ENCODE results near the gene SLC35G4.
A peak's percentile ranks its signal among the peaks of the same experiment; 100 is the strongest.

Gene SLC35G4

DNA sequence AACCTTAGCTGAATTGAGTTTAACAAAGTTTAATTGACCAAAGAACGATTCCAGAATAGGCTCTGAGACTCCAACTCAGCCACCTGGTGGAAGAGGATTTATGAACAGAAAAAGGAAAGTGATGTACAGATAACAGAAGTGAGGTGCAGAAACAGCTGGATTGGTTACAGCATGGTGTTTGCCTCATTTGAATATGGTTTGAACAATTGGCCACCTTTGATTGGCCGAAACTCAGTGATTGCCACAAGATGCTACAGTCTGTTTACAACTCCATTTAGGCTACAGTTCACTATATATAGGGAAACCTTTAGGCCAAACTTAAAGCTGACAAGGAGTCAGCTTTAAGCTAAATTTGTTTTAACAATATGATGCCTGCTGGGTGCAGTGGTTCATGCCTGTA, 28.1 kb upstream of the SLC35G4 start:
- TF ChIP-seq, protein P1, sequence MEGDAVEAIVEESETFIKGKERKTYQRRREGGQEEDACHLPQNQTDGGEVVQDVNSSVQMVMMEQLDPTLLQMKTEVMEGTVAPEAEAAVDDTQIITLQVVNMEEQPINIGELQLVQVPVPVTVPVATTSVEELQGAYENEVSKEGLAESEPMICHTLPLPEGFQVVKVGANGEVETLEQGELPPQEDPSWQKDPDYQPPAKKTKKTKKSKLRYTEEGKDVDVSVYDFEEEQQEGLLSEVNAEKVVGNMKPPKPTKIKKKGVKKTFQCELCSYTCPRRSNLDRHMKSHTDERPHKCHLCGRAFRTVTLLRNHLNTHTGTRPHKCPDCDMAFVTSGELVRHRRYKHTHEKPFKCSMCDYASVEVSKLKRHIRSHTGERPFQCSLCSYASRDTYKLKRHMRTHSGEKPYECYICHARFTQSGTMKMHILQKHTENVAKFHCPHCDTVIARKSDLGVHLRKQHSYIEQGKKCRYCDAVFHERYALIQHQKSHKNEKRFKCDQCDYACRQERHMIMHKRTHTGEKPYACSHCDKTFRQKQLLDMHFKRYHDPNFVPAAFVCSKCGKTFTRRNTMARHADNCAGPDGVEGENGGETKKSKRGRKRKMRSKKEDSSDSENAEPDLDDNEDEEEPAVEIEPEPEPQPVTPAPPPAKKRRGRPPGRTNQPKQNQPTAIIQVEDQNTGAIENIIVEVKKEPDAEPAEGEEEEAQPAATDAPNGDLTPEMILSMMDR (IDR thresholded peaks at IDR 0.05; ENCODE audit: insufficient read depth, low read depth, low read length, missing control alignments), result no peak
- DNase-seq (ENCODE audit: low read depth), result peak; percentile 56
- no peak overlapping the region for H3K4me3 ChIP-seq (ENCODE audit: low read depth, low read length)

- TF ChIP-seq, protein P1 (IDR thresholded peaks at IDR 0.05; ENCODE audit: insufficient read depth, low read depth, low read length, missing control alignments), result no peak
- no peak overlapping the region for H3K4me3 ChIP-seq (ENCODE audit: low read depth, low read length)
- DNase-seq (ENCODE audit: low read depth), result no peak
These were observed 23.8 kb upstream of the SLC35G4 start for GRCh38 chr18:11585596-11585995.

DNA sequence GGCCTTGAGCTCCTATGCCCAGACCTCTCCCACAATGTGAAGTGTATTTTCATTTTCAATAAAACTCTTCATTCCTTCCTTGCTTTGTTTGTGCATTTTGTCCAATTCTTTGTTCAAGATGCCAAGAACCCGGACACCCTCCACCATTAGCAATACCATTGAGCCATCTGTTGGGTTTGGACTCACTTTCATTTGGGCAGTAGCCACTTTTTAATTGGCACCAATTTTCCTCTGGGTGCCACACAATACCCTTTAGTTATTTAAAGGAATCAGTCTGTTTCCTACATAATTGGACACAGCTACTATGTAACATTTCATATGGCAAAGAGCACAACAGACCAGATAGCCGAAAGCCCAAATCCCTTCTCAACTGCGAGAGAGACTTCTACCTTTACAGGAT, 22.5 kb upstream of the SLC35G4 start:
- no peak overlapping the region for H3K4me3 ChIP-seq (ENCODE audit: low read depth, low read length)
- TF ChIP-seq, protein P1 (IDR thresholded peaks at IDR 0.05; ENCODE audit: insufficient read depth, low read depth, low read length, missing control alignments), result no peak
- DNase-seq (ENCODE audit: low read depth), result no peak

DNA sequence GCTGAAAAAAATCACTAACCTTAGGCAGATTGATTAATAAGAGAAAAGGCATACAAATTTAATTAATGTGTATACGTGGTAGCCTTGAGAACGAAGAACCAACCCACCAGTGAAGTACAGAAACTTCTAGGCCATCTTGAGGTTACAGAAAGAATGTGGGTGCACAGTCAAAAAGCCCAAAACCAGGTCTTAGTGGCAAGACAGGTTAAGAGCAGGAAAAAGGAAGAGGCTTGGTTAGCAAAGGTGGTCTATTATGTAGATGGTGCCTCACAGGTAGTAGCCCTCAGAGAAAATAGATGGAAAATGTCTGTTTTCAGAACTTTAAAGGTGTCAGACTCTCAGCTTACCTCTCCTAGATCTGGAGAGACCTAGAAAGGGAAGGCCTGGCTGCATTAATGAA, 22.0 kb upstream of the SLC35G4 start:
- TF ChIP-seq, protein P1 (IDR thresholded peaks at IDR 0.05; ENCODE audit: insufficient read depth, low read depth, low read length, missing control alignments), result no peak
- H3K4me3 ChIP-seq (ENCODE audit: low read depth, low read length), result no peak overlapping the region
- no peak for DNase-seq (ENCODE audit: low read depth)

GRCh38 chr18:11587846-11588245, 21.6 kb upstream of the SLC35G4 start:
- TF ChIP-seq, protein P1 (IDR thresholded peaks at IDR 0.05; ENCODE audit: insufficient read depth, low read depth, low read length, missing control alignments), result no peak
- DNase-seq (ENCODE audit: low read depth), result no peak
- H3K4me3 ChIP-seq (ENCODE audit: low read depth, low read length), result no peak overlapping the region

DNA sequence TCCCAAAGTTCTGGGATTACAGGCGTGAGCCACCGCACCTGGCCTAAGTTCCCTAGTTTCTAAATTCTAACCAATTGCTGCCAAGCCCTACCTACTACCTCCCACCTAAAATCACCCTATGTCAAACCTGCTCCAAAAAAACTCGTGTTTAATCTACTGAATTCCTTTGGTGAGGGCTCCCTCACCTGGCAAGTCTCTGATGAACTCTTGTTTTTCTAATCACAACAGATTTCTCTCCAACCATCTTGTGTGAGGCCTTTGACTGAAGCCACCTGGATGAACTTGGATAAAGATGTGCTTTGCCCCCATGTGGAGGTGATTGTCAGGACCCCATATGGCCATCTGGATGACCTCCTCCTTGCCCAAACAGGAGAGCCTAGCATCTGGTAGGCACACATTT, 17.4 kb upstream of the SLC35G4 start:
- DNase-seq (ENCODE audit: low read depth), result no peak
- no peak overlapping the region for H3K4me3 ChIP-seq (ENCODE audit: low read depth, low read length)
- TF ChIP-seq, protein P1 (IDR thresholded peaks at IDR 0.05; ENCODE audit: insufficient read depth, low read depth, low read length, missing control alignments), result peak; percentile 10

DNA sequence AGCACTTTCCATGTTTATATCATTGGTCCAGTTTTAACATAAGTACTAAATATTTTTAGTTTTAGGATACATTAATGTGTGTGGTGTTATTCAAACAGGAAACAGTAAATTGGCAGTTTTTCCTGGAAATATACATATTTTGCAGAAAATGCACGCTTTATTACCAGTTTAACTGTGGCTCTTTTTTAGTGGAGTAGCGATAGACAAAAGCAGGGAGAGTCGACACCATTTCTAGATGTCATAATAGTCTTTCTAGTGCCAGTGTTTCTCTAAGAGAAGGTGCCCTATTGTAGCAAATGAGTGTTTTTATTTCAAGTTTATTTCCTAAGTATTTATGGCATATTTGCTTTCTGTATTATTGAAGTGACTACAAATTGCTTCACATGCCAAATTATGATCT, 9.1 kb upstream of the SLC35G4 start:
- TF ChIP-seq, protein P1 (IDR thresholded peaks at IDR 0.05; ENCODE audit: insufficient read depth, low read depth, low read length, missing control alignments), result no peak
- DNase-seq (ENCODE audit: low read depth), result no peak
- no peak overlapping the region for H3K4me3 ChIP-seq (ENCODE audit: low read depth, low read length)

Measured in GM12865 (cell line).